H1 (cell line): ENCODE data around the gene ATXN2. TPM values are rescaled to one million over a fixed set of nuclear protein-coding genes. Genes with fewer than 3 reads are reported as not detected.

Experiments
- ATF2 ChIP-seq: IDR thresholded peaks from 2 replicates; pipeline ENCODE4 v1.6.1; 2012; ENCODE audit warnings: low read length, inconsistent platforms
- BCL11A ChIP-seq, 2 experiments: IDR thresholded peaks; one replicate each; pipeline ENCODE4 v1.6.1; 2011; ENCODE audit warnings: low read depth in 2 of 2, low read length in 2 of 2, mild to moderate bottlenecking in 2 of 2
- CBX8 ChIP-seq: fragments of 300-800, 300-1000 bp; sonication (generic); IDR thresholded peaks from 2 replicates; pipeline ENCODE4 v1.7.1; 2016; ENCODE audit warnings: low read depth, low read length, borderline replicate concordance
- CHD7 ChIP-seq: fragments of 300-600 bp; sonication (generic); IDR thresholded peaks from 2 replicates; pipeline ENCODE4 v1.7.1; 2012; ENCODE audit warnings: low read length, moderate library complexity, mild to moderate bottlenecking, inconsistent platforms; ENCODE audit not compliant: insufficient replicate concordance
- GABPA ChIP-seq: IDR thresholded peaks from 2 replicates; pipeline ENCODE4 v1.6.1; 2011; ENCODE audit warnings: mild to moderate bottlenecking, low read length, moderate library complexity, borderline replicate concordance; ENCODE audit not compliant: insufficient read depth
- JUND ChIP-seq: IDR thresholded peaks from 2 replicates; pipeline ENCODE4 v1.6.1; 2011; ENCODE audit warnings: mild to moderate bottlenecking, improper control_type of control experiment, low read length
- KDM5A ChIP-seq: fragments of 200-600 bp; IDR thresholded peaks from 2 replicates; pipeline ENCODE4 v1.7.1; 2012; ENCODE audit warnings: mild to moderate bottlenecking, low read length, inconsistent platforms, mixed read lengths
- POLR2A ChIP-seq, 2 experiments: IDR thresholded peaks; 1 replicate in 1 of 2; 2 replicates in 1 of 2; pipeline ENCODE4 v1.6.1; 2011; ENCODE audit warnings: low read depth in 2 of 2, low read length in 2 of 2, mild to moderate bottlenecking in 2 of 2; ENCODE audit errors: control extremely low read depth in 1 of 2
- RBBP5 ChIP-seq: IDR thresholded peaks from 2 replicates; pipeline ENCODE4 v1.7.1; 2012; ENCODE audit warnings: low read depth, mild to moderate bottlenecking, inconsistent platforms, low read length, moderate library complexity, borderline replicate concordance
- SIRT6 ChIP-seq: IDR thresholded peaks from one replicate; pipeline ENCODE4 v1.7.1; 2012; ENCODE audit warnings: low read length, inconsistent platforms
- SP2 ChIP-seq: IDR thresholded peaks from 2 replicates; pipeline ENCODE4 v1.6.1; 2012; ENCODE audit warnings: mild to moderate bottlenecking, low read length, inconsistent platforms
- polyA plus RNA-seq, 7 experiments: library from polyadenylated mRNA; depleted of rRNA in 3 of 7; stranded (reverse) in 5 of 7; unstranded in 2 of 7; fragments of >200 nt in 5 of 7; fragments of 200-250 nt in 2 of 7; gene quantifications; 1 replicate in 5 of 7; 2 replicates in 1 of 7; 4 replicates in 1 of 7; pipeline versions ENCODE4 v1.2.1 to v1.2.3, GENCODE V29; 2011 to 2013; ENCODE audit warnings: missing spikeins in 2 of 7, mixed read lengths in 2 of 7
- total RNA-seq: library from RNA; stranded (reverse); fragmentation: NEBNext Ultra II Directional; extraction: Animal tissue kit (Norgen Biotek cat#: 25700); gene quantifications from 2 replicates; pipeline ENCODE4 v1.2.1, GENCODE V29; 2021

ATXN2 gene
- total and polyA plus RNA-seq, 2 of the 8 experiments (the other 6 are each of a cell fraction or from before 2014, with no cell fraction given) = 46.6 to 80.7 TPM

- TF ChIP-seq CHD7 (no peak), CBX8 (no peak), SIRT6 (no peak), GABPA (no peak), SP2 (no peak), ATF2 (no peak), JUND (no peak), BCL11A (IDR thresholded peaks at IDR 0.05; ENCODE audit: low read depth in 2 of 2, low read length in 2 of 2) (no peak), KDM5A (no peak), RBBP5 (no peak), POLR2A (IDR thresholded peaks at IDR 0.05; ENCODE audit: control extremely low read depth in 1 of 2, low read depth in 2 of 2, low read length in 2 of 2) (no peak)
These were observed 110.8 kb downstream of the ATXN2 start (continued) for GRCh38 chr12:111488271-111488670.
